GM12801 (cell line): ENCODE measurements around the gene UBTD1.

Experiments used
- TF ChIP-seq, protein P1 (sequence below): IDR thresholded peaks from one replicate; pipeline ENCODE4 v1.5.1; 2011; ENCODE audit warnings: control low read depth; ENCODE audit not compliant: insufficient read length; ENCODE audit errors: extremely low read depth

Gene UBTD1

DNA sequence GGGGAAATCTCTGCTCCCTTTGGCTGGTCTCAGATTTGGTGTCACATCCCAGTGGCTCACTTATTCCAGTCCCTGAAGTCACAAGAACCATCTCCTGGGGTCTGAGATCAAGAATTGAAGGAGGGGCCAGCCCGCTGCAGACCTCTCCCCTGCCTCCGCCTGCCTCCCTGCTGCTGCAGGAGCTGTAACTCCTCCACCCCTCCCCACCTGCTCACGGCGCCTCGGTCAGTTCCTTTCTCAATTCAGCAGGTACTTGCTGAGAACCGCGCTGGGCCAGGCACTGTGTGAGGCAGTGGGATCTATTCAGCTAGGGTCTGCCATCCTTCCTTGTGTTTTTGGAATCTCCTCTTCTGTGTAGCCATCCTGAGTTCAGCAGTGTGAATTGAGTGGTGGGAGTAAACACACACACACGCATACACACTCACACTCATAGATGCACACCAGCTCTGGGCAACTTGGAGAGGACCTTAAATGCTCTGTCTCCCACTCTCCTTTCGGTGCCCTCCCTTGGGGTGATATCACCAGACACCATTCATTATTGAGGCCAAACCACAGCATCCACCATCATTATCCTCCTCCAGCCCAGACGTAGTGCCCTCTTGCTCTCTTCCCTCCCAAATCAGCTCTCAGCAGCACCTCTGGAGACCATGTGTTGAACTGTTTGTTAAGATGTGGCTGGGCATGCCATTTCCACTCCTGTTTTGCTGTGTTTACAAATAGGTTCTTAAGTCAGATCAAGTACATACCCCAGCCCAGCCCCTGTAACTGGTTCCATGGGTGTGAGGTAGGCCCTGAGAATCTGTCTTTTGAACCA lies 51.8 kb downstream of the UBTD1 start:
- TF ChIP-seq, protein P1, sequence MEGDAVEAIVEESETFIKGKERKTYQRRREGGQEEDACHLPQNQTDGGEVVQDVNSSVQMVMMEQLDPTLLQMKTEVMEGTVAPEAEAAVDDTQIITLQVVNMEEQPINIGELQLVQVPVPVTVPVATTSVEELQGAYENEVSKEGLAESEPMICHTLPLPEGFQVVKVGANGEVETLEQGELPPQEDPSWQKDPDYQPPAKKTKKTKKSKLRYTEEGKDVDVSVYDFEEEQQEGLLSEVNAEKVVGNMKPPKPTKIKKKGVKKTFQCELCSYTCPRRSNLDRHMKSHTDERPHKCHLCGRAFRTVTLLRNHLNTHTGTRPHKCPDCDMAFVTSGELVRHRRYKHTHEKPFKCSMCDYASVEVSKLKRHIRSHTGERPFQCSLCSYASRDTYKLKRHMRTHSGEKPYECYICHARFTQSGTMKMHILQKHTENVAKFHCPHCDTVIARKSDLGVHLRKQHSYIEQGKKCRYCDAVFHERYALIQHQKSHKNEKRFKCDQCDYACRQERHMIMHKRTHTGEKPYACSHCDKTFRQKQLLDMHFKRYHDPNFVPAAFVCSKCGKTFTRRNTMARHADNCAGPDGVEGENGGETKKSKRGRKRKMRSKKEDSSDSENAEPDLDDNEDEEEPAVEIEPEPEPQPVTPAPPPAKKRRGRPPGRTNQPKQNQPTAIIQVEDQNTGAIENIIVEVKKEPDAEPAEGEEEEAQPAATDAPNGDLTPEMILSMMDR = no peak

DNA sequence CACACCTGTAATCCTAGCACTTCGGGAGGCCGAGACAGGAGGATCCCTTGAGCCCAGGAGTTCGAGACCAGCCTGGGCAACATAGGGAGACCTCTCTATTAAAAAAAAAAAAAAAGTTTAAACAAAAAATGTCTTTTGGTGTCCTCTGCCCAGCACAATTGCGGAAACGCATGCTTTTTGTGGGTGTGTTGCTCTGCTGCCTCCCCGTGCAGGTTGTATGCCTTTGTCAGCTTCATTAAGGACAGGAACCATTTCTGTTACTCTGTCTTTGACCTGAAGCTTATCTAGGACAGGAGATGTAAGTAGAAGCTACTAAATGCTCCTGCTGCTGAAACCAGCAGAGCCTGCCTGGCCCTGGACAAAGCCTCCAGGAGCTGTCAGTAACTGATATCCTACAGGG lies 52.5 kb downstream of the UBTD1 start:
- TF ChIP-seq, protein P1 = no peak

DNA sequence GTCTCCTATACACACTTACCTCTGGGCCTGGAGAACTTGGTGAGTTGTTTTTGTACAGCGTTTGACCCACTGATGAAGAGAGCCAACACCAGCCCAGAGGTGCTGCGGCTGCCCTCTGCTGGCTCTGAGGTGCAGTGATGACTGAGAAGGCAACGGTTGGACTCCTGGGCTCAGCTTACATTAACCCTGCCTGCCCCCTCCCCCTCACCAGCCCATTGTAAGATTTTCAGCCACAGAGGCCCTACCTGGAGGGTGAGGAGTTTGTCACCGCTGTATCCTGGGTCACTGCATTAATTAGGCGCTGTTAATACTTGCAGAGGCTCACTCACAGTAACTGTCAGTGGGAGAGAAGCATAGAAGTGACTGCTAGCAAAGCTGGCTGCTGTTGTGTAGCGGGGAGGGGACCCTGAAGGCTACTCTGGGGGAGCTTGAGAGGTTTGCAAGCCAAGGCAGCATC lies 54.9 kb downstream of the UBTD1 start:
- TF ChIP-seq, protein P1 = no peak

DNA sequence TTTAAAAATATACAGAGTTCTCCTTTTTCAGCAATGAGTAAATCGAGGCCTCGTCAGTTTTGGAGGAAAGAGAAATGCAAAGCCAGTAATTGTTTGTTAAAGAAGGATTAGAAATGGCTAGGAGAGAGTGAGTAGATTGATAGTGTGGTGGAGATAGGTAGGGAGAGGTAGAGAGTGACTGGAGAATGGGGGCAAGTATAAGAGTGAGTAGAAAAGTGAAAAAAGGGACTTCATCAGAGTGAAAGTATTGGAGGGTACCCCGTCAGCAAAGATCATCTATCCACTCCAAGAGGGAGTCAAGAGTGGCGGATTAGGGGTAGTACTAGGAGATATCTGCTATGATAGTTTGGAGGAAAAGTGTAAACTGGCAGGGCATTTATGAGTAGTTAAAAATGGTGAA lies 64.6 kb downstream of the UBTD1 start:
- TF ChIP-seq, protein P1 = no peak

DNA sequence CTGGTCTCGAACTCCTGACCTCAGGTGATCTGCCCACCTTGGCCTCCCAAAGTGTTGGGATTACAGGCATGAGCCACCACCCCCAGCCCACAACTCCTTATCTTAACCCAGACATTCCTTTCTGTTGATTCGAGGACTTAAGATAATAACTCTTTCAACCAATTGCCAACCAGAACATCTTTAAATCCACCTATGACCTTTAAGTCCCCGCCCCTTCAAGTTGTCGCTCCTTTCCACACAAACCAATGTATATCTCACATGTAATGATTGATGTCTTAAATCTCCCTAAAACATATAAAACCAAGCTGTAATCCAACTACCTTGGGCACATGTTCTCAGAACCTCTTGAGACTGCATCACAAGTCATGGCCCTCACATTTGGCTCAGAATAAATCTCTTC lies 66.1 kb downstream of the UBTD1 start:
- TF ChIP-seq, protein P1 = no peak

DNA sequence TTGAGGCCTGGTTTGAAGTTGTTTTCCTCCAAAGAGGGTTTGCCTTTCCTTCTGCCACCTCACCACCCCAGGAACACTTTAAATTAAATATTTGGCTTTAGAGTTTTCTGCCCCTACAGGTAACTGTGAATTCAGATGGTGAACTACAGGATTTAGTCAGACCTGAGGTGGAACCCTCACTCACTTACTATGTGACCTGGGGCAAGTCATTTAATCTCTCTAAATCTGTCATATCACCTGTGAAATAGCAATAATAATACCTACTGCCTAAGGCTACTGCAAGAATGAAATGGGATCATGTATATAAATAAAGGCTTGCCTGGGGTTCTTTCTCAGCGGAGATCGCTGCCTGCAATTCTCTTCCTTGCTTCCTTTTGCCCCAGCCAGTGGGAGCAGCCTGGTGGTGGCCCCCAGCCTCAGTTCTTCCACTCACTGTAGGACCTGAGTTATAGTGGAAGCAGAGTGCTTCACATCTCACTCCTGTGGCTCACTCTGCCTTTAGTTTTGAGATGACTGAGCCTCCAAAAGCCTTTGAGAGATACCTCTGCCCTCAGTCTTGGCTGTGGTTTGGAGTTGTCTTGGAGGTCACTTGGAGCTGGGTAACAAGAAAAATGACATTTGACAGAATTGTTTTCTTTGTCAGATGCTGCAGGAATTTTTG lies 67.7 kb downstream of the UBTD1 start:
- TF ChIP-seq, protein P1 = no peak

DNA sequence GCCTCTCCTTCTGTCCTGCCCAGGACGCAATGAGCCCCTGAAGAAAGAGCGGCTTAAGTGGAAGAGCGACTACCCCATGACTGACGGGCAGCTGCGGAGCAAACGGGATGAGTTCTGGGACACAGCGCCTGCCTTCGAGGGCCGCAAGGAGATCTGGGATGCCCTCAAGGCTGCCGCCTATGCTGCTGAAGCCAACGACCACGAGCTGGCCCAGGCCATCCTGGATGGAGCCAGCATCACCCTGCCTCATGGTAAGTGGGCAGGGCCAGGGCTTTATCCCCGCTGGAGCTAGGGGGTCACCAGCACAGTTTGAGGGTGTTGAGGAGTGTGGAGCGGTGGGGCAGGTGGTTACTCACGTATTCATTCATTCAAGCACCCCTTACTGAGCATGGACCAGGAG lies 69.2 kb downstream of the UBTD1 start:
- TF ChIP-seq, protein P1 = no peak
